Right cardiac atrium (tissue), 5 donors: ENCODE measurements around the gene SREK1IP1. TPM values are rescaled to one million over a fixed set of nuclear protein-coding genes. Genes with fewer than 3 reads are reported as not detected.

Source experiments
- ATAC-seq, 2 donors: fragments of 200-7000 bp; cut with Tn5 transposase; one replicate each; pipeline versions ENCODE4 v1.8.0 to v1.9.1; 2020; ENCODE audit warnings: moderate library complexity in 2 of 2, mild to moderate bottlenecking in 1 of 2
- DNase-seq, 3 donors: peaks; one replicate each; pipeline ENCODE4 v3.0.0-alpha.2; 2020
- H3K27ac ChIP-seq: one replicate; pipeline ENCODE4 v1.5.1; 2013; ENCODE audit warnings: mild to moderate bottlenecking, low read length, control low read depth, moderate library complexity
- H3K27me3 ChIP-seq: one replicate; pipeline ENCODE4 v1.6.1; 2013; ENCODE audit not compliant: control insufficient read depth, insufficient read depth
- H3K4me1 ChIP-seq: one replicate; pipeline ENCODE4 v1.6.1; 2013; ENCODE audit warnings: low read length; ENCODE audit not compliant: control insufficient read depth, insufficient read depth
- H3K4me3 ChIP-seq: one replicate; pipeline ENCODE4 v1.5.1; 2013; ENCODE audit warnings: low read length, control low read depth
- H3K9me3 ChIP-seq: one replicate; pipeline ENCODE4 v1.6.1; 2013; ENCODE audit warnings: low read length; ENCODE audit not compliant: control insufficient read depth
- WGBS: extraction: QIAGEN DNeasy Blood & Tissue Kit; methylation state at CpG from one replicate; pipeline ENCODE4 v1.1.7; 2013; 5-methylcytosine and 5-hydroxymethylcytosine counted together
- intact Hi-C, 4 donors: fragments of 100-400 bp; cut with DNase I; formaldehyde crosslinking; loops; one replicate each; pipeline versions ENCODE4 v1.11.0 to v1.14.0; 2022 to 2023
- polyA plus RNA-seq: library from polyadenylated mRNA; stranded (reverse); fragments of 200-250 nt; gene quantifications from one replicate; pipeline ENCODE4 v1.2.3, GENCODE V29; 2013
- total RNA-seq, 4 donors: library from RNA; stranded (reverse); fragmentation: NEBNext Ultra II Directional; extraction: Animal tissue kit (Norgen Biotek cat#: 25700); gene quantifications; one replicate each; pipeline ENCODE4 v1.2.1, GENCODE V29; 2021
- donor health status: healthy with polysubstance abuse.
- donor health status: DM: no; HTN: yes; CAD: no.
- donor health status: DM: no; HTN: no; CAD: no.
- donor health status: DM: no; HTN: yes; CAD: no; lungs with severe emphysema.
- donor health status: DM: yes; HTN: yes; CAD: no.

Gene SREK1IP1
- total and polyA plus RNA-seq, 5 donors: 7.4 to 15.3 (median 13.2) TPM

DNA sequence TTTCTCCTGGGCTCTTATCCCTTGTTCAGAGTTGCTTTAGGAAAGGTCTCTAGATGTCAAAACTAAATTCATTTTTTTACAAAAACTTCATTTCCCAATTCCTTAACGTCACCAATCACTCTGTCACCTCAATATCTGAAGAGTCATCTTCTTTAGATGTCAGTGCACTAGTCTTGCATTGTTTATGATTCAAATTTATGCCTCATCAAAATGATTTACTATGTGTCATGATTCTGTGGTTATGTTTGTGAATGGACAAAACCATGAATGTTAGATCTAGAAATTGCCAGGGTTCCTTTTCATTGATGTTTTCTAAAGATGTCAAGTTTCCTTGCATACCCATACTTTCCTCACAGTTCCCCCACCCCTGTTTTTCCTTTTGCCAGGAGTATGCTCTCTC lies 21.7 kb upstream of the SREK1IP1 start:
- DNase-seq (no peak), ATAC-seq (no peak)
- H3K27ac ChIP-seq: no peak overlapping the region
- no peaks in the 10 kb centered on the region for H3K27me3 ChIP-seq
- 94% methylated on average over 1 of the region's 1 CpG for WGBS
- H3K4me1 ChIP-seq: peaks cover 1% of the 10 kb centered on the region
- no peak overlapping the region for H3K4me3 ChIP-seq
- H3K9me3 ChIP-seq: no peaks in the 10 kb centered on the region
- intact Hi-C loops: no loop called here

DNA sequence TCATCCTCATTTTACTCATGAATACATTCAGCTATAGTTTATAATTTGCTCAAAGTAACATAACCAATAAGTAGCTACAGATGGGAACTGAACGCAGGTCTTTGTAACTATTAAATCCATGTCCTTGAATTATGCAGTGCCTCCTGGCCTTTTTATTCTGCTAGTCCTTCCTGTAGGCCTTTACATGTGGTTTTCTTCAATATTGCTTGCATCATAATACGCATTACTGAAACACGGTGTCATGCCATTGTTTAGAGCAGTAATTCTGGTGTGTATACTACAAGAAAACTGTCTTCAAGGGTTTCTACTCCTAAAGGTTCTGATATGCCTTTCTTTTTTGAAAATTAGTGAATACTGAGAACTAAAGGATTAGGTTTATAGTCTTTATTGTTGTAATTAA lies 21.0 kb upstream of the SREK1IP1 start:
- peaks cover 1% of the 10 kb centered on the region for H3K4me1 ChIP-seq
- WGBS: 93% methylated on average over 3 of the region's 3 CpGs
- H3K27me3 ChIP-seq: no peaks in the 10 kb centered on the region
- no peak for DNase-seq
- no peak for ATAC-seq
- intact Hi-C loops: no loop called here
- no peaks in the 10 kb centered on the region for H3K9me3 ChIP-seq
- no peak overlapping the region for H3K27ac ChIP-seq
- H3K4me3 ChIP-seq: no peak overlapping the region

DNA sequence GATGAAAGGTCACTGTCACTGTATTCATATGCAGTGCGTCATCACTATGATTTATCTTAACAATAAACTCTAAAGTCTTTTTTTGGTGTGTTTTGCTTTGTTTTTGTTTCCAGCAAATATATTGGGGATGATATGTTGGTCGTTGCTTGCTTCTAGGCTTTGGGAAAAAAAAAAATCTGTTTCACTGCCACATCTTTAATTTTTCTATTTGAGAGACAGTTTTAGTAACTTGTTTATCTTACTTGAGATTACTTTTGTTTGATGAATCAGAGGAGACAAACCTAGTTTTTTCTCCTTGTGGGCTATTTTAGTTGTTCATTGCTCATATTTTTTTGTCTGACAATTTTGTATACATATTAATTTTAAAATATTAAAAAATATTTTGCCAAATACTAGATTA lies 19.7 kb upstream of the SREK1IP1 start:
- DNase-seq (no peak), ATAC-seq (no peak)
- 74% methylated on average over 2 of the region's 2 CpGs for WGBS
- intact Hi-C loops: no loop called here
- Histone ChIP-seq H3K4me3 (no peak overlapping the region), H3K27ac (no peak overlapping the region), H3K9me3 (no peaks in the 10 kb centered on the region), H3K27me3 (no peaks in the 10 kb centered on the region), H3K4me1 (peaks cover 1% of the 10 kb centered on the region)

DNA sequence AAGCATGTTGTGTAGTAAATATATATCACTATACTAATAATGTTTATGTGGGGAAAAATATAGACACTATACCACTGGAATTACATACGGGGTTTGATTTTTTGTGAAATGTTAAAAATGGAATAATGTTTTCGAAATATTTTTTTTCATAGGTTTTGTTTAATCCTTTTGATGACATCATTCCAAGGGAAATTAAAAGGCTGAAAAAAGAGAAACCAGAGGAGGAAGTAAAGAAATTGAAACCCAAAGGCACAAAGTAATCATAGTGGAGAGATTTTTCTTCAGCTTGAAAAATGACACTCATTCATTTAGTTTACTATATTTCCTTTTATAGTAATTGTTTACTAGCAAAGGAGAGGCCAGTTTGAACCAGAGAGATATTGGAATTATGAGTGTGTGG lies 17.9 kb upstream of the SREK1IP1 start:
- Histone ChIP-seq H3K27me3 (no peaks in the 10 kb centered on the region), H3K9me3 (no peaks in the 10 kb centered on the region), H3K4me3 (no peak overlapping the region), H3K27ac (no peak overlapping the region), H3K4me1 (no peaks in the 10 kb centered on the region)
- intact Hi-C loops: no loop called here
- no peak for ATAC-seq
- no peak for DNase-seq
- WGBS: 88% methylated on average over 2 of the region's 2 CpGs

DNA sequence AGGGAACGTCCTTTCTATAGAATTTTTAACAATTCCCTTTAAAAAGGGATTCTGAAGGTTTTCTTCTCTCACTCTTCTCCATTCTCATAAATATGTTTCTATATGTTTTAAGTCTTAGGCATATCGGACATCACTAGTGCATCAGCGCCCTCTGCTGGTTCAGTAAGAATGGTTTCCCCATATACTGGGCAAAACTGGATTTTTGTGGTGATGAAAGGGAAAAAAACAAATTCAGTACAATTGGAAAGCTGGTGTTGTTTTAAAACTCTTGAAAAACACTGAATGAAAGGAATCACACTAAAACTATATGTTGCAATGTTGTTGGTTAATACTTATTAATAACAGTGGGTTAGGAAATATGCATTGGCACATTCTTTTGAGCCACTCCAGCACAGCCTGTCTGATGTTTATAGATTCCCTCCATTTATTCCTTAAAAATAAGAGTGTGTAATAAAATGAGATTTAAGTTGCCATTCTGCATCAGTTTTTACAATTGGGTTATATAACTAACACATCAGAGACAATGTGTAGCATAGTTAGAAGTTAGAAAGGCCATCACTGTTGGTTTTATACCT lies 16.0 kb upstream of the SREK1IP1 start:
- Histone ChIP-seq H3K27me3 (no peaks in the 10 kb centered on the region), H3K27ac (no peak overlapping the region), H3K4me3 (no peak overlapping the region), H3K9me3 (no peaks in the 10 kb centered on the region), H3K4me1 (no peaks in the 10 kb centered on the region)
- 3% methylated on average over 3 of the region's 3 CpGs for WGBS
- ATAC-seq (peak; percentile 64 to 66), DNase-seq (peak; percentile 45 to 63 (median 61))
- intact Hi-C loops: loop anchor here (5.0 kb wide), 2 partner anchors 147 to 152 kb away; no protein-coding TSS in a partner anchor

DNA sequence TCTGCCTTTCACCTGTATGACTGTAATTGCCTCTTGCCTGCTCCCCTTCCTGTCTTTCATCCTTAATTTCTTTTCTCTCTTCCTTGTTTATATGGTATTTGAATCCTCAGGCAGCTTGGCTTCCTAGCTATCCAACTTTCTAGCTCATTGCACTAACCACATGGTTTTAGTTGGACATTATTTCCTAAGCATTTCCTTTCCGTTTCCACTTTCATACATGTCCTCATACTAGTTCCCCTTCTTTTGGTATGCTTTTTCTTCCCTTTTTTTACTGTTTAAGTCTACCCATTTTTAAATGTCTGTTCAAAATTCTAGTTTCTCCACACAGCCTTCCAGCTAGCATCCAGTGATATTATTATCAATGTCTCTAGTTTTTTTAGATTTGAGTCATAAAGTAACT lies 6.8 kb upstream of the SREK1IP1 start:
- ATAC-seq (no peak), DNase-seq (no peak)
- H3K27me3 ChIP-seq: no peaks in the 10 kb centered on the region
- no peak overlapping the region for H3K4me3 ChIP-seq
- WGBS: 69% methylated on average over 1 of the region's 1 CpG
- intact Hi-C loops: no loop called here
- H3K9me3 ChIP-seq: no peaks in the 10 kb centered on the region
- H3K4me1 ChIP-seq: no peaks in the 10 kb centered on the region
- no peak overlapping the region for H3K27ac ChIP-seq

DNA sequence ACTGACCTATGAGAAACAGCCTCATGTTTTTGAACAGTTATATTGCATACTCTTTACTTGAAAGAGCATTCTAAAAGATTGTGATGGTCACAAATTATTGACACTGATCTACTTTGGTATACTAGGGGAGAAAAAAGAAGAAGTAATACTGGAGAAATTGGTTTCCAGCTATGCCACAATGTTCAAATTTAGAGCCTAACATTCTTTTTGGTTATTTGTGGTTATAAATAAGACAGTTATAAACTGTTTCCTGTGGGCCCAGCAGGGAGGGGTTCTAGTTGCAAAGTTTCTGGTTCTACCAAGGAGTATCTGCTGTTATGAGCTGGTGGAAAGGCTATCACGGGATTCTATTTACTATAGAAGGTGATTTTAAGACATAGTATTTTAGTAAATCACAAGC lies 5.0 kb upstream of the SREK1IP1 start:
- H3K4me1 ChIP-seq: no peaks in the 10 kb centered on the region
- ATAC-seq: no peak
- no peaks in the 10 kb centered on the region for H3K27me3 ChIP-seq
- WGBS: 81% methylated on average over 1 of the region's 1 CpG
- H3K27ac ChIP-seq: no peak overlapping the region
- no peaks in the 10 kb centered on the region for H3K9me3 ChIP-seq
- DNase-seq: no peak
- intact Hi-C loops: no loop called here
- H3K4me3 ChIP-seq: no peak overlapping the region

DNA sequence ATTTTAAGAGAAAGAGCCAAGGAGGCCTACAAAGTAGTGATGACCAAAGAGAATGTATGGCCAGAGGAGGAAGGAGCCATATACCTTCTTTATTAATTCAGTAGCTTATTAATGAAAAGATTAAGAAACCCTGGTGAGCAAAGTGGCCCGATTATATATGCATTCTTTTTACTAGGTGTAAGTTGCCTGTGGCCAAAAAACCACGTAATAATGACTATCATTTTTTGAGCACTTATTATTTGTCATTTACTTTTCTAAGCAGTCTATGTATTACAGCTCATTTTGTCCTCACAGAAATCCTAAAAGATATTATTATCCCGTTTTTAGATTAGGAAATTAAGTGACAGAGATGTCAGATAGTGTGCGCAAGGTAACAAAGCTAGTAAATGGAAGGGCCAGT lies 3.2 kb upstream of the SREK1IP1 start:
- DNase-seq (no peak), ATAC-seq (no peak)
- no peaks in the 10 kb centered on the region for H3K9me3 ChIP-seq
- H3K4me1 ChIP-seq: peaks cover 4% of the 10 kb centered on the region
- 83% methylated on average over 4 of the region's 4 CpGs for WGBS
- intact Hi-C loops: no loop called here
- no peak overlapping the region for H3K4me3 ChIP-seq
- no peaks in the 10 kb centered on the region for H3K27me3 ChIP-seq
- H3K27ac ChIP-seq: no peak overlapping the region

DNA sequence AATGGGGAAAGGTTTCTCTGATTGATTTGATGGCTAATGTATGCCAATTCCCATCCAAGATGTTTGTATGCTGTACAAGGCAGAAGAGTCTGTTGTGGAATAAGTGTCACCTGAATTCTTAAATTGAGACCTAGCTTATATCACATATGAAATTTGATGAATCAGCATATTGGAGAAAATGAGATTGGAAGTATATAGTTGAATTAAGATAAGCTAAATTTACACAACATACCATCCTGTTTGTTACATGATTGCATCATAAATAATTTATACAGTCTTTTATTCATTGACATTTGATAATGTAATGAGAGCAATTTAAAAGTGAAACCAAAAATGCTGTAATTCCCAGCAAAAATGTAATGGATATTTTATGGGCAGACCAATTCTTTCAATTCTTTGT lies 1.4 kb upstream of the SREK1IP1 start:
- peaks cover 4% of the 10 kb centered on the region for H3K4me1 ChIP-seq
- ATAC-seq: no peak
- no peaks in the 10 kb centered on the region for H3K9me3 ChIP-seq
- H3K27me3 ChIP-seq: no peaks in the 10 kb centered on the region
- DNase-seq: no peak
- H3K4me3 ChIP-seq: peak overlapping the region; percentile 100
- H3K27ac ChIP-seq: no peak overlapping the region
- intact Hi-C loops: no loop called here

DNA sequence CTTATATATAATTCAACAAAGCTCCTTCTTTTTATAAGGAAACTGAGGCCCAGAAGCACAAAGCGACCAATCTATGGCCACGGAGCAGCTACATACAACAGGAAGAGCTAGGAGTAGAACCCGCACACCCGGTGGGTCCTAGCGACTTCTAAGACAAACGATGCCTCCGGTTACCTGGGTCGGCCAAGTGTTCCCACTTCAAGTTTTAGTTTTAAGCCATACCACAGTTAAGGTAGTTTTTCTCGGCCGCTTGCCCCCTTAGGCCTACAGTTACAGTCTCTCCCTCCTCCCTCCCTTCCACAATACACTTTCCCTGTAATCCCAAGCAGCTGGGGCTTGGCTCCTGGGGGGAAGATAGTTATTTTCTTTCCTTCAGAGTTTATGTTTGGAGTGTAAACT lies 533 bp downstream of the SREK1IP1 start:
- ATAC-seq (peak; percentile 40 to 42), DNase-seq (no peak)
- Histone ChIP-seq H3K27me3 (no peaks in the 10 kb centered on the region), H3K4me3 (peak overlapping the region; percentile 100), H3K9me3 (no peaks in the 10 kb centered on the region), H3K27ac (peak overlapping the region; percentile 86), H3K4me1 (peaks cover 4% of the 10 kb centered on the region)
- intact Hi-C loops: no loop called here
- WGBS: 0% methylated on average over 10 of the region's 10 CpGs

DNA sequence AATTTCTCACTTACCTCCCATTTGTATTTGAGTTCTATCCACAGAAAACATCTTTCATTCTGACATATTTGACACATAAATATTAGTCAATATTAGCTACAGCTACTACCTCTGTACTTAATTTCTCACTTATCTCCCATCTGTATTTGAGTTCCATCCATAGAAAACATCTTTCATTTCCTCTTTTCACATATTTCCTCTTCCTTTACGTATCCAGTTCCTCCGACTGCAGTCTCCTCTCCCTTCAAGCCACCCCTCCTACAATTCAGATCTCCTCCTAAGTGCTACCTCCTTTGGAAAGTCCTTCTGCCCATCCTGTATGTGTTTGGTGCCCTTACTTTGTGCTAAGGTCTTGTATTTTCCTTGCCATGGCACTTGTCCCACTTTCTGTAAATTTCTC lies 1.6 kb downstream of the SREK1IP1 start:
- intact Hi-C loops: no loop called here
- H3K9me3 ChIP-seq: no peaks in the 10 kb centered on the region
- H3K4me3 ChIP-seq: peak overlapping the region; percentile 100
- 57% methylated on average over 2 of the region's 2 CpGs for WGBS
- H3K4me1 ChIP-seq: peaks cover 4% of the 10 kb centered on the region
- DNase-seq (no peak), ATAC-seq (no peak)
- H3K27ac ChIP-seq: no peak overlapping the region
- H3K27me3 ChIP-seq: no peaks in the 10 kb centered on the region
